Natural killer cell (primary cell): ENCODE results near the gene ANKRD63. TPM values are rescaled to one million over a fixed set of nuclear protein-coding genes. Genes with fewer than 3 reads are reported as not detected.

Source experiments
- ATAC-seq, 3 donors: fragments of 150-1000 bp in 2 of 3; fragments of 200-7000 bp in 1 of 3; cut with Tn5 transposase; 1 replicate in 1 of 3; 2 replicates in 2 of 3; pipeline ENCODE4 v1.10.0; 2021; ENCODE audit warnings: mild to moderate bottlenecking in 2 of 3, moderate library complexity in 2 of 3
- DNase-seq, 2 donors: peaks; one replicate each; pipeline versions ENCODE4 v3.0.0 to v3.0.0-alpha.2; 2013 to 2021; ENCODE audit warnings: mixed read lengths in 1 of 2
- H3K27ac ChIP-seq: one replicate; pipeline ENCODE4 v1.5.1; 2013; ENCODE audit warnings: mild to moderate bottlenecking, low read length
- H3K27me3 ChIP-seq: one replicate; pipeline ENCODE4 v1.6.1; 2013; ENCODE audit warnings: low read length; ENCODE audit not compliant: control insufficient read depth, insufficient read depth
- H3K36me3 ChIP-seq: one replicate; pipeline ENCODE4 v1.6.1; 2013; ENCODE audit warnings: low read length; ENCODE audit not compliant: control insufficient read depth, insufficient read depth
- H3K4me1 ChIP-seq: one replicate; pipeline ENCODE4 v1.6.1; 2013; ENCODE audit warnings: low read length; ENCODE audit not compliant: control insufficient read depth, insufficient read depth
- H3K4me3 ChIP-seq: one replicate; pipeline ENCODE4 v1.5.1; 2013; ENCODE audit warnings: low read length
- H3K9me3 ChIP-seq: one replicate; pipeline ENCODE4 v1.6.1; 2013; ENCODE audit warnings: low read length; ENCODE audit not compliant: control insufficient read depth, insufficient read depth
- H3K27ac Mint-ChIP-seq, 2 donors: one replicate each; pipeline ENCODE4 v1.8.0; 2022; ENCODE audit warnings: mild to moderate bottlenecking in 2 of 2, mixed read lengths in 2 of 2, moderate library complexity in 1 of 2
- H3K27me3 Mint-ChIP-seq, 2 donors: one replicate each; pipeline ENCODE4 v1.8.0; 2022; ENCODE audit warnings: low read depth in 2 of 2, mixed read lengths in 2 of 2
- H3K36me3 Mint-ChIP-seq: one replicate; pipeline ENCODE4 v1.8.0; 2022; ENCODE audit warnings: mixed read lengths
- H3K4me1 Mint-ChIP-seq, 2 donors: one replicate each; pipeline ENCODE4 v1.8.0; 2022; ENCODE audit warnings: mixed read lengths in 2 of 2
- H3K4me3 Mint-ChIP-seq: one replicate; pipeline ENCODE4 v1.8.0; 2022; ENCODE audit warnings: mild to moderate bottlenecking, moderate library complexity, mixed read lengths
- H3K9me3 Mint-ChIP-seq, 2 donors: one replicate each; pipeline ENCODE4 v1.8.0; 2022; ENCODE audit warnings: mixed read lengths in 2 of 2
- CTCF ChIP-seq: fragments of 200-600 bp; IDR thresholded peaks from one replicate; pipeline ENCODE4 v1.8.0; 2022; ENCODE audit warnings: antibody characterized with exemption
- WGBS: methylation state at CpG from one replicate; pipeline ENCODE4 v1.1.7; 2013; ENCODE audit warnings: missing lambda C conversion rate; ENCODE audit not compliant: insufficient coverage; 5-methylcytosine and 5-hydroxymethylcytosine counted together
- intact Hi-C: fragments of 100-400 bp; cut with micrococcal nuclease; formaldehyde crosslinking; loops from one replicate; pipeline ENCODE4 v1.14.2; 2022
- total RNA-seq, 4 donors: library from RNA; stranded (reverse); fragments of 120-200 nt in 1 of 4; gene quantifications; one replicate each; pipeline versions ENCODE4 v1.2.3 to v1.2.4, GENCODE V29; 2013 to 2022

ANKRD63 gene
- total RNA-seq, 3 donors from 2014 or later (not counting 1 experiment from before 2014, with no cell fraction given): not detected

GRCh38 chr15:40314723-40315276 lies 31.9 kb upstream of the ANKRD63 start:
- peaks cover 41 to 45% of the 10 kb centered on the region in 2 donors for H3K4me1 Mint-ChIP-seq
- H3K27me3 ChIP-seq: no peaks in the 10 kb centered on the region
- WGBS: 63% methylated on average over 3 of the region's 4 CpGs
- ATAC-seq: no peak
- peak overlapping the region; percentile 46 for H3K27ac ChIP-seq
- no peaks in the 10 kb centered on the region for H3K27me3 Mint-ChIP-seq
- H3K4me3 Mint-ChIP-seq: no peak overlapping the region
- intact Hi-C loops: no loop called here
- no peaks in the 10 kb centered on the region for H3K9me3 ChIP-seq
- no peaks in the 10 kb centered on the region for H3K36me3 Mint-ChIP-seq
- no peak for TF ChIP-seq CTCF
- H3K9me3 Mint-ChIP-seq: no peaks in the 10 kb centered on the region
- peaks cover 32% of the 10 kb centered on the region for H3K4me1 ChIP-seq
- no peak overlapping the region for H3K4me3 ChIP-seq
- H3K27ac Mint-ChIP-seq: peak overlapping the region; percentile 92 to 94
- no peaks in the 10 kb centered on the region for H3K36me3 ChIP-seq
- no peak for DNase-seq

- ATAC-seq (peak; percentile 92 to 93 (median 92)), DNase-seq (peak; percentile 62 to 85)
- H3K36me3 Mint-ChIP-seq: no peaks in the 10 kb centered on the region
- H3K4me1 Mint-ChIP-seq: peaks cover 48 to 55% of the 10 kb centered on the region in 2 donors
- intact Hi-C loops: no loop called here
- no peak overlapping the region for H3K4me3 ChIP-seq
- H3K27ac Mint-ChIP-seq: peak overlapping the region; percentile 92 to 94
- WGBS: 27% methylated on average over 10 of the region's 10 CpGs
- no peak for TF ChIP-seq CTCF
- peaks cover 42% of the 10 kb centered on the region for H3K4me1 ChIP-seq
- no peaks in the 10 kb centered on the region for H3K9me3 ChIP-seq
- H3K27me3 ChIP-seq: no peaks in the 10 kb centered on the region
- no peaks in the 10 kb centered on the region for H3K9me3 Mint-ChIP-seq
- peak overlapping the region; percentile 88 for H3K4me3 Mint-ChIP-seq
- H3K36me3 ChIP-seq: no peaks in the 10 kb centered on the region
- peak overlapping the region; percentile 46 for H3K27ac ChIP-seq
- H3K27me3 Mint-ChIP-seq: no peaks in the 10 kb centered on the region
Observed at GRCh38 chr15:40313531-40314398, 30.9 kb upstream of the ANKRD63 start.

- H3K27ac Mint-ChIP-seq: peak overlapping the region; percentile 92 to 94
Observed at GRCh38 chr15:40312370-40313158, 29.7 kb upstream of the ANKRD63 start.

More at GRCh38 chr15:40312370-40313158, 29.7 kb upstream of the ANKRD63 start:
- H3K36me3 ChIP-seq: no peaks in the 10 kb centered on the region
- H3K27me3 Mint-ChIP-seq: no peaks in the 10 kb centered on the region
- H3K9me3 ChIP-seq: no peaks in the 10 kb centered on the region
- ATAC-seq (no peak), DNase-seq (no peak)
- peak overlapping the region; percentile 31 for H3K4me3 Mint-ChIP-seq
- 94% methylated on average over 10 of the region's 10 CpGs for WGBS
- intact Hi-C loops: no loop called here
- peaks cover 51 to 65% of the 10 kb centered on the region in 2 donors for H3K4me1 Mint-ChIP-seq
- no peaks in the 10 kb centered on the region for H3K27me3 ChIP-seq
- no peaks in the 10 kb centered on the region for H3K36me3 Mint-ChIP-seq
- H3K4me3 ChIP-seq: no peak overlapping the region
- no peaks in the 10 kb centered on the region for H3K9me3 Mint-ChIP-seq
- TF ChIP-seq CTCF: no peak
- peaks cover 46% of the 10 kb centered on the region for H3K4me1 ChIP-seq
- no peak overlapping the region for H3K27ac ChIP-seq
